Measurements from ENCODE around the gene MYCN. TPM values are rescaled to one million over a fixed set of nuclear protein-coding genes. Genes with fewer than 3 reads are reported as not detected.
"Not testable (repeated sequence)": the region's sequence is repeated elsewhere in the genome, so short reads cannot be mapped to it uniquely, and the experiment has no call there.

The MYCN gene
- total RNA-seq, 4 donors from 2014 or later, result 0.57 to 3.8 (median 1.6) TPM

- H3K4me3 ChIP-seq, result no peak overlapping the region
- H3K4me1 ChIP-seq, result no peaks in the 10 kb centered on the region
- DNase-seq (ENCODE audit: low spot score in 2 of 2), result no peak
- TF ChIP-seq POLR2A (IDR thresholded peaks at IDR 0.05) (no peak), EP300 (IDR thresholded peaks at IDR 0.05) (no peak), CTCF (IDR thresholded peaks at IDR 0.05) (no peak), POLR2AphosphoS5 (IDR thresholded peaks at IDR 0.05) (no peak)
- 73% methylated on average over 9 of the region's 9 CpGs for WGBS
- H3K27me3 ChIP-seq, result peaks cover 9% of the 10 kb centered on the region
- no peak overlapping the region for H3K27ac ChIP-seq
- no peaks in the 10 kb centered on the region for H3K36me3 ChIP-seq
- no peaks in the 10 kb centered on the region for H3K9me3 ChIP-seq
Measured at GRCh38 chr2:15956230-15956629, 15.9 kb downstream of the MYCN start.

- no peaks in the 10 kb centered on the region for H3K36me3 ChIP-seq
- 96% methylated on average over 16 of the region's 16 CpGs for WGBS
Measured at GRCh38 chr2:15956751-15957736, 16.7 kb downstream of the MYCN start.

GRCh38 chr2:15957881-15958713 lies 17.7 kb downstream of the MYCN start:
- H3K27me3 ChIP-seq, result peaks cover 9% of the 10 kb centered on the region
- no peak for DNase-seq (ENCODE audit: low spot score in 2 of 2)
- no peak overlapping the region for H3K27ac ChIP-seq
- TF ChIP-seq CTCF (IDR thresholded peaks at IDR 0.05), result no peak
- no peak for TF ChIP-seq EP300 (IDR thresholded peaks at IDR 0.05)
- no peak for TF ChIP-seq POLR2A (IDR thresholded peaks at IDR 0.05)
- TF ChIP-seq POLR2AphosphoS5 (IDR thresholded peaks at IDR 0.05), result no peak
- H3K4me3 ChIP-seq, result no peak overlapping the region
- H3K4me1 ChIP-seq, result no peaks in the 10 kb centered on the region
- WGBS, result 85% methylated on average over 11 of the region's 11 CpGs
- H3K9me3 ChIP-seq, result no peaks in the 10 kb centered on the region
- no peaks in the 10 kb centered on the region for H3K36me3 ChIP-seq

More at GRCh38 chr2:15956751-15957736, 16.7 kb downstream of the MYCN start:
- Histone ChIP-seq H3K4me1 (no peaks in the 10 kb centered on the region), H3K27me3 (peaks cover 9% of the 10 kb centered on the region), H3K27ac (no peak overlapping the region), H3K9me3 (no peaks in the 10 kb centered on the region), H3K4me3 (no peak overlapping the region)
- DNase-seq (ENCODE audit: low spot score in 2 of 2), result no peak
- TF ChIP-seq POLR2AphosphoS5 (IDR thresholded peaks at IDR 0.05) (no peak), POLR2A (IDR thresholded peaks at IDR 0.05) (no peak), EP300 (IDR thresholded peaks at IDR 0.05) (no peak), CTCF (IDR thresholded peaks at IDR 0.05) (no peak)

- Histone ChIP-seq H3K36me3 (no peaks in the 10 kb centered on the region), H3K27me3 (peaks cover 9% of the 10 kb centered on the region), H3K27ac (no peak overlapping the region), H3K9me3 (no peaks in the 10 kb centered on the region), H3K4me3 (no peak overlapping the region), H3K4me1 (no peaks in the 10 kb centered on the region)
- no peak for TF ChIP-seq EP300 (IDR thresholded peaks at IDR 0.05)
- TF ChIP-seq CTCF (IDR thresholded peaks at IDR 0.05), result no peak
- TF ChIP-seq POLR2A (IDR thresholded peaks at IDR 0.05), result no peak
- no peak for TF ChIP-seq POLR2AphosphoS5 (IDR thresholded peaks at IDR 0.05)
- 87% methylated on average over 4 of the region's 4 CpGs for WGBS
- DNase-seq (ENCODE audit: low spot score in 2 of 2), result no peak
Measured at GRCh38 chr2:15959331-15960153, 19.2 kb downstream of the MYCN start.

GRCh38 chr2:15960154-15960520 lies 19.8 kb downstream of the MYCN start:
- not testable (repeated sequence) for H3K36me3 ChIP-seq; H3K4me1 ChIP-seq; H3K27ac ChIP-seq; H3K4me3 ChIP-seq; H3K27me3 ChIP-seq; H3K9me3 ChIP-seq; DNase-seq (ENCODE audit: low spot score in 2 of 2)
- 58% methylated on average over 2 of the region's 2 CpGs for WGBS

- H3K27me3 ChIP-seq; DNase-seq (ENCODE audit: low spot score in 2 of 2); H3K9me3 ChIP-seq; H3K4me3 ChIP-seq; H3K36me3 ChIP-seq; H3K4me1 ChIP-seq; H3K27ac ChIP-seq: not testable (repeated sequence)
- WGBS, result 90% methylated on average over 5 of the region's 5 CpGs
Measured at GRCh38 chr2:15963109-15963976, 23.0 kb downstream of the MYCN start.
